Caco-2 (cell line): Measurements from ENCODE around the gene TRIM7. TPM values are rescaled to one million over a fixed set of nuclear protein-coding genes. Genes with fewer than 3 reads are reported as not detected.
A peak's percentile ranks its signal among the peaks of the same experiment; 100 is the strongest.

Source experiments
- BruUV-seq: library from RNA; stranded (reverse); fragments of 400-500 nt; replicated peaks from 2 replicates; lab custom pipeline; 2021; lab: Mats Ljungman, UMichigan
- CTCF ChIA-PET: fragments of 300-600 bp; sonication (Branson Sonifier 250); formaldehyde crosslinking; loops from one replicate; lab custom pipeline; 2022; ENCODE audit warnings: antibody characterized with exemption; lab: Charles Lee
- POLR2A ChIA-PET: fragments of 300-600 bp; sonication (Branson Sonifier 250); formaldehyde crosslinking; loops from one replicate; lab custom pipeline; 2022; ENCODE audit warnings: antibody characterized with exemption; lab: Charles Lee
- DNase-seq, 2 experiments: peaks; one replicate each; pipeline versions ENCODE4 v3.0.0 to v3.0.0-alpha.2; 2020 to 2022
- H3K27me3 ChIP-seq: replicated peaks from 2 replicates; pipeline ENCODE4 v1.6.0; 2011; ENCODE audit warnings: low read length; ENCODE audit not compliant: control insufficient read depth, insufficient read depth
- H3K36me3 ChIP-seq: 2 replicates; pipeline ENCODE4 v1.5.1; 2011; ENCODE audit warnings: low read length; ENCODE audit not compliant: control insufficient read depth, insufficient read depth
- H3K4me1 ChIP-seq: fragments of 250-450 bp; sonication (Bioruptor Pico); 2 replicates; pipeline ENCODE4 v1.5.1; 2020; ENCODE audit warnings: mild to moderate bottlenecking
- H3K4me3 ChIP-seq: 2 replicates; pipeline ENCODE4 v1.5.1; 2011; ENCODE audit warnings: low read depth, mild to moderate bottlenecking, control low read depth, low read length
- H3K9me3 ChIP-seq: fragments of 250-450 bp; sonication (Bioruptor Pico); 2 replicates; pipeline ENCODE4 v1.5.1; 2020; ENCODE audit warnings: mild to moderate bottlenecking, moderate library complexity
- H3K27ac Mint-ChIP-seq: one replicate; pipeline ENCODE4 v1.8.0; 2022; ENCODE audit warnings: mixed read lengths; ENCODE audit not compliant: unreplicated experiment
- H3K27me3 Mint-ChIP-seq: one replicate; pipeline ENCODE4 v1.8.0; 2022; ENCODE audit warnings: mixed read lengths; ENCODE audit not compliant: insufficient read depth, unreplicated experiment
- H3K36me3 Mint-ChIP-seq: one replicate; pipeline ENCODE4 v1.8.0; 2022; ENCODE audit warnings: mild to moderate bottlenecking, mixed read lengths; ENCODE audit not compliant: insufficient read depth, unreplicated experiment
- H3K4me1 Mint-ChIP-seq: one replicate; pipeline ENCODE4 v1.8.0; 2022; ENCODE audit warnings: low read depth, mixed read lengths; ENCODE audit not compliant: unreplicated experiment
- H3K4me3 Mint-ChIP-seq: one replicate; pipeline ENCODE4 v1.8.0; 2022; ENCODE audit warnings: mild to moderate bottlenecking, moderate library complexity, mixed read lengths; ENCODE audit not compliant: unreplicated experiment
- H3K9me3 Mint-ChIP-seq: one replicate; pipeline ENCODE4 v1.8.0; 2022; ENCODE audit warnings: mixed read lengths; ENCODE audit not compliant: unreplicated experiment
- intact Hi-C: fragments of 100-400 bp; cut with micrococcal nuclease; formaldehyde crosslinking; loops from one replicate; pipeline ENCODE4 v1.10.0; 2022; ENCODE audit not compliant: unreplicated experiment
- total RNA-seq: library from RNA; stranded (reverse); gene quantifications from 2 replicates; pipeline ENCODE4 v1.2.3, GENCODE V29; 2022
- TF ChIP-seq, protein P1 (sequence below), 2 experiments: fragments of 200-600 bp in 1 of 2; IDR thresholded peaks; 1 replicate in 1 of 2; 2 replicates in 1 of 2; pipeline versions ENCODE4 v1.5.1 to v1.8.0; 2011 to 2022; ENCODE audit warnings: antibody characterized with exemption in 1 of 2, control low read depth in 1 of 2, inconsistent platforms in 1 of 2, low read depth in 1 of 2, low read length in 1 of 2, mild to moderate bottlenecking in 1 of 2, moderate library complexity in 1 of 2; ENCODE audit not compliant: insufficient read depth in 1 of 2, severe bottlenecking in 1 of 2, unreplicated experiment in 1 of 2

TRIM7 gene
- total RNA-seq, 1 experiment from 2014 or later: 0.86 TPM

DNA sequence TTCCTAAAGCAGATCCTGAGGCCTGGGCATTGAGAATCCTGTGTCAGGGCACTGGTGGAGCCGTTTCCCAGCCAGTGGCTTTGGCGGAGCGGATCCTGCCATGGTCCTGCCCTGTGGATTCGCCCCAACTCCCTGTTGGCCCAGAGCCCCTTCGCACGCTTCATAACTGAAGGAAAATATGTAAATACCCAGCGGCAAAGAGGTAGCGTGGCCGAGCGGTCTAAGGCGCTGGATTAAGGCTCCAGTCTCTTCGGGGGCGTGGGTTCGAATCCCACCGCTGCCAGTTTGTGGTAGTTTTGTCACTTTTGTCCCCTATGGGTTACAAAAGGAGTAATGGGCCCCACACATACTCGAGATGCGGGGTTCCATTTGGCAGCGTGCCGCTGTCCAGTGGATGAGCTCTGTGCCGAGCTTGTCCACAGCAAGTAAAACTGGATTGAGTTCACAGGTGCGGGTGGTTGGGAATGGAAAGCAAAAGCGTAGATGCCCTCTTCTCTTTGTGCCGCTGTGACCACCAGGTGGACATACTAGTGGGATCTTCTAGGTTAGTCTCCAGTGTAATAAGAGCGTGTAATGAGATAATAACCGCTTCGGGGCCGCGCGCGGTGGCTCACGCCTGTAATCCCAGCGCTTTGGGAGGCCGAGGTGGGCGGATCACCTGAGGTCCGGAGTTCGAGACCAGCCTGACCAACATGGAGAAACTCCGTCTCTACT, 17.3 kb downstream of the TRIM7 start:
- ChIA-PET POLR2A (interaction anchor here (0.5 kb wide), 1 partner anchor 47 kb away, joined by 3 read pairs; no protein-coding TSS in a partner anchor), CTCF (interaction anchor here (1.6 kb wide), 1 partner anchor 14 kb away, joined by 3 read pairs; no protein-coding TSS in a partner anchor)
- Mint-ChIP-seq H3K9me3 (no peaks in the 10 kb centered on the region), H3K4me3 (peak overlapping the region; percentile 91), H3K4me1 (peaks cover 21% of the 10 kb centered on the region), H3K27me3 (peaks cover 10% of the 10 kb centered on the region), H3K36me3 (peaks cover 74% of the 10 kb centered on the region), H3K27ac (peak overlapping the region; percentile 99)
- no TSS peak for BruUV-seq
- peak overlapping the region; percentile 39 for H3K4me3 ChIP-seq
- H3K4me1 ChIP-seq: peaks cover 4% of the 10 kb centered on the region
- intact Hi-C loops: loop anchor here (5.0 to 10.0 kb wide), 2 partner anchors 75 to 373 kb away; partner anchors contain the start of gene TRIM52
- no peaks in the 10 kb centered on the region for H3K27me3 ChIP-seq
- peak; percentile 82 to 85 for DNase-seq
- H3K9me3 ChIP-seq: no peaks in the 10 kb centered on the region
- TF ChIP-seq, protein P1, sequence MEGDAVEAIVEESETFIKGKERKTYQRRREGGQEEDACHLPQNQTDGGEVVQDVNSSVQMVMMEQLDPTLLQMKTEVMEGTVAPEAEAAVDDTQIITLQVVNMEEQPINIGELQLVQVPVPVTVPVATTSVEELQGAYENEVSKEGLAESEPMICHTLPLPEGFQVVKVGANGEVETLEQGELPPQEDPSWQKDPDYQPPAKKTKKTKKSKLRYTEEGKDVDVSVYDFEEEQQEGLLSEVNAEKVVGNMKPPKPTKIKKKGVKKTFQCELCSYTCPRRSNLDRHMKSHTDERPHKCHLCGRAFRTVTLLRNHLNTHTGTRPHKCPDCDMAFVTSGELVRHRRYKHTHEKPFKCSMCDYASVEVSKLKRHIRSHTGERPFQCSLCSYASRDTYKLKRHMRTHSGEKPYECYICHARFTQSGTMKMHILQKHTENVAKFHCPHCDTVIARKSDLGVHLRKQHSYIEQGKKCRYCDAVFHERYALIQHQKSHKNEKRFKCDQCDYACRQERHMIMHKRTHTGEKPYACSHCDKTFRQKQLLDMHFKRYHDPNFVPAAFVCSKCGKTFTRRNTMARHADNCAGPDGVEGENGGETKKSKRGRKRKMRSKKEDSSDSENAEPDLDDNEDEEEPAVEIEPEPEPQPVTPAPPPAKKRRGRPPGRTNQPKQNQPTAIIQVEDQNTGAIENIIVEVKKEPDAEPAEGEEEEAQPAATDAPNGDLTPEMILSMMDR (IDR thresholded peaks at IDR 0.05; ENCODE audit: insufficient read depth in 1 of 2, low read depth in 1 of 2, low read length in 1 of 2, severe bottlenecking in 1 of 2, unreplicated experiment in 1 of 2): peak in 1 of 2 experiments; percentile 28
- H3K36me3 ChIP-seq: no peaks in the 10 kb centered on the region

DNA sequence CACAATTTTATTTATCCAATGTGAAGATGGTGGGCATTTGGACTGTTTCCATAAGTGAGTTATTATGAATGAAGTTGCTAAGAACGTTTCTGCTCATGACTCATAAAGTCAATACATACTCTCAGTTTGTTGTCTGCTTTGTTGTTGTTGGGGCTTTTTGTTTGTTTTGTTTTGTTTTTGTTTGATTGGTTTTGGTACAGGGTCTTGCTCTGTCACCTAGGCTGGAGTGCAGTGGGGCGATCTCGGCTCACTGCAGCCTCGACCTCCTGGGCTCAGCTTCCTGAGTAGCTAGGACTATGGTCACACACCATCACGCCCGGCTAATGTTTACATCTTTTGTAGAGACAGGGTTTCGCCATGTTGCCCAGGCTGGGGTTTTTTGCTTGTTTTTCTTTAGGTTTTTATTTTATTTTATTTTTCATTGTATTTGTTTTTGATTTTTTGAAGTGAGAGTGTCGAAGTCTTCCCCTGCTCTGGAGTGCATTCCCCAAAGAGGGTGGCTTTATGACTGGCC, 18.0 kb downstream of the TRIM7 start:
- ChIA-PET CTCF (interaction anchor here (1.6 kb wide), 1 partner anchor 14 kb away, joined by 3 read pairs; no protein-coding TSS in a partner anchor), POLR2A (no interaction called here)
- Mint-ChIP-seq H3K4me1 (peaks cover 18% of the 10 kb centered on the region), H3K9me3 (no peaks in the 10 kb centered on the region), H3K27ac (peak overlapping the region; percentile 99), H3K4me3 (peak overlapping the region; percentile 91), H3K27me3 (peaks cover 10% of the 10 kb centered on the region), H3K36me3 (peaks cover 70% of the 10 kb centered on the region)
- no peaks in the 10 kb centered on the region for H3K4me1 ChIP-seq
- intact Hi-C loops: loop anchor here (5.0 to 10.0 kb wide), 2 partner anchors 75 to 372 kb away; partner anchors contain the start of gene TRIM52
- BruUV-seq: no TSS peak
- no peak for DNase-seq
- H3K36me3 ChIP-seq: no peaks in the 10 kb centered on the region
- peak overlapping the region; percentile 39 for H3K4me3 ChIP-seq
- TF ChIP-seq, protein P1 (IDR thresholded peaks at IDR 0.05; ENCODE audit: insufficient read depth in 1 of 2, low read depth in 1 of 2, low read length in 1 of 2, severe bottlenecking in 1 of 2, unreplicated experiment in 1 of 2): no peak
- H3K27me3 ChIP-seq: no peaks in the 10 kb centered on the region
- H3K9me3 ChIP-seq: no peaks in the 10 kb centered on the region

DNA sequence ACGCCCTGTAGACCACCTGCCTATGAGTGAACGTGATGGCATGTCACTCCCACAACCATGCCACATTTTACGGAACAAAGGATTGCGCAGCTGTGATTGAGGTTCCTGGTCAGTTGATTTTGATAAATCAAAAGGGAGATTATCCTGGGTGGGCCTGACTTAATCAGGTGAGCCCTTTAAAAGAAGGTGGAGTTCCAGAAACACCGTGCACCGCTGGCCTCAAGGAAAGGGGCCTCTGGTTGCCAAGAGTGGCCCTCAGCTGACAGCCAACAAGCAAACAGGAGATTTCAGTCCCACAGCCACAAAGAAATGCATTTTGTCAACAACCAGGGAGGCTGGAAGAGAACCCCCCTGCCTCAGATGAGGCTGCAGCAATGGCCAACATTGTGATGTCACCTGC, 19.0 kb downstream of the TRIM7 start:
- H3K27me3 Mint-ChIP-seq: peaks cover 8% of the 10 kb centered on the region
- intact Hi-C loops: loop anchor here (5.0 to 10.0 kb wide), 2 partner anchors 76 to 371 kb away; partner anchors contain the start of gene TRIM52
- CTCF ChIA-PET: no interaction called here

More for the DNA sequence above, 19.0 kb downstream of the TRIM7 start:
- H3K27me3 ChIP-seq: no peaks in the 10 kb centered on the region
- TF ChIP-seq, protein P1 (IDR thresholded peaks at IDR 0.05; ENCODE audit: insufficient read depth in 1 of 2, low read depth in 1 of 2, low read length in 1 of 2, severe bottlenecking in 1 of 2, unreplicated experiment in 1 of 2): no peak
- POLR2A ChIA-PET: no interaction called here
- H3K36me3 ChIP-seq: no peaks in the 10 kb centered on the region
- H3K4me1 Mint-ChIP-seq: peaks cover 11% of the 10 kb centered on the region
- H3K36me3 Mint-ChIP-seq: peaks cover 60% of the 10 kb centered on the region
- no peak for DNase-seq
- H3K9me3 Mint-ChIP-seq: no peaks in the 10 kb centered on the region
- H3K9me3 ChIP-seq: no peaks in the 10 kb centered on the region
- H3K27ac Mint-ChIP-seq: no peak overlapping the region
- no peaks in the 10 kb centered on the region; the same call in 1 of the 2 replicates for H3K4me1 ChIP-seq
- H3K4me3 Mint-ChIP-seq: peak overlapping the region; percentile 90
- no TSS peak for BruUV-seq
- no peak overlapping the region for H3K4me3 ChIP-seq
